ENCODE data around the gene CNTROB.

Gene CNTROB

GRCh38 chr17:7929158-7930023, 2.6 kb upstream of the CNTROB start, which contains the start of gene KCNAB3:
Gene KCNAB3, minus strand, starts transcription at chr17:7929856. Its CDS starts 421 bp downstream, at chr17:7929435.
- Histone ChIP-seq H3K9me3 (replicated peaks; ENCODE audit: low read length) (no peaks in the 10 kb centered on the region), H3K27me3 (ENCODE audit: control insufficient read depth, insufficient read depth, low read length) (no peaks in the 10 kb centered on the region), H3K9ac (ENCODE audit: low read depth, low read length) (peak within 1 kb of the TSS; percentile 32), H3K4me2 (ENCODE audit: low read length) (peak within 1 kb of the TSS; percentile 88), H3K36me3 (ENCODE audit: insufficient read depth, low read length) (peaks cover 2% of the 10 kb centered on the region), H3K4me1 (ENCODE audit: control insufficient read depth, insufficient read depth, low read length) (peaks cover 19% of the 10 kb centered on the region), H3K4me3 (ENCODE audit: low read length) (peak within 1 kb of the TSS; percentile 83)

DNA sequence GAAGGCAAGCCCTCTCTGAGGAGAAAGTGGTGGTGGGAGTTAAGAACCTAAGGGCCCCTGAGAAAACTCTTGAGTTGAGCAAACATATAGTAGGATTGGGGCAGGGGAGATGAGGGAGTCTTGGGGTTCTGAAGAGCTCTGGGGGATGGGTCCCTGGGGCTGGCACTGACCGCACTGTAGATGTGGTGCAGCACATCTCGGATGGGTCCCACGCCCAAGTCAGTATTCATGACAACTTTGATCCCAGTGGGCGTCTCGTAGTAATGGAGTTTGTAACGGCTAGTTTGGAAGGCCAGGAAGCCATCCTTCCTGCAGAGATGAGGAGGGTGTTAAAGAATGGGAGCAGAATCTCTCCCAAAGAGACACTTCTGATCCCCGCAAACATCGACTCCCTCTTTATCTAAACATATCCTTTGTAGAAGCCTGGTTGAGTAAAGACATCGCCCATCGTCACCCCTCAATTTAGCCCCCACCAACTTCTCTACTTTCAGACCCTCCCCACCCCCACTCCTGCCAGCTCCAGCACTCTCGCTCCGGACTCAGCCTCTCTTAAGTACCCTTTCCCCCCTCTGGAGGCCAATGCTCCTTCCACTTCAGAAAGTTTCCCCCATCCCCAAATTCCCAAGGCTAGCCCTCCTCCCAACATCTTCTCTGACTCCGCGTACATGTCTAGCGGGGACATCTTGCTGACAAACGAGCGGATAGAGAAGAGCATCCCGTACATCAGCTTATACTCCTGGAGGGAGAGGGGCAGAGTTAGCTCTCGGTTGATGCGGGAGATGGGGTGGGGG, 970 bp upstream of the CNTROB start:
- Histone ChIP-seq H3K4me1 (ENCODE audit: control insufficient read depth, insufficient read depth, low read length) (peaks cover 21% of the 10 kb centered on the region), H3K9me3 (replicated peaks; ENCODE audit: low read length) (no peaks in the 10 kb centered on the region), H3K27me3 (ENCODE audit: control insufficient read depth, insufficient read depth, low read length) (no peaks in the 10 kb centered on the region), H3K36me3 (ENCODE audit: insufficient read depth, low read length) (peaks cover 17% of the 10 kb centered on the region), H3K4me3 (ENCODE audit: low read length) (peak overlapping the region; percentile 83), H3K4me2 (ENCODE audit: low read length) (peak overlapping the region; percentile 88), H3K9ac (ENCODE audit: low read depth, low read length) (peak overlapping the region; percentile 82)

- peaks cover 29% of the 10 kb centered on the region for H3K36me3 ChIP-seq (ENCODE audit: insufficient read depth, low read length)
These were observed 481 bp downstream of the CNTROB start for GRCh38 chr17:7932483-7932891.

DNA sequence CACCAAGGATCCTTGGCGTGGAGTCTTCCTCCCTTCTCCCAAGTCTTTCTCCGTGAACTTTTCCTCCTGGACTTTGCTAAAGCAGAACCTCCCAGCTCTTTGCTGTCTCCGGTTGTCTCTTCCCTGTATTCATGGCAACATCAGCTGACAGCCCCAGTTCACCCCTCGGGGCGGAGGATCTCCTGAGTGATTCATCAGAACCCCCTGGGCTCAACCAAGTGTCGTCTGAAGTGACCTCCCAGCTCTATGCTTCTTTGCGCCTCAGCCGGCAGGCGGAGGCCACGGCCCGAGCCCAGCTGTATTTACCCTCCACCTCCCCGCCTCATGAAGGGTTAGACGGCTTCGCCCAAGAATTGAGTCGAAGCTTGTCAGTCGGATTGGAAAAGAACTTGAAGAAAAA, 943 bp downstream of the CNTROB start:
- no peaks in the 10 kb centered on the region for H3K9me3 ChIP-seq (replicated peaks; ENCODE audit: low read length)
- no peaks in the 10 kb centered on the region for H3K27me3 ChIP-seq (ENCODE audit: control insufficient read depth, insufficient read depth, low read length)
- peaks cover 21% of the 10 kb centered on the region for H3K4me1 ChIP-seq (ENCODE audit: control insufficient read depth, insufficient read depth, low read length)
- H3K36me3 ChIP-seq (ENCODE audit: insufficient read depth, low read length), result peaks cover 29% of the 10 kb centered on the region
- H3K4me2 ChIP-seq (ENCODE audit: low read length), result peak overlapping the region; percentile 92
- peak overlapping the region; percentile 83 for H3K4me3 ChIP-seq (ENCODE audit: low read length)
- peak overlapping the region; percentile 89 for H3K9ac ChIP-seq (ENCODE audit: low read depth, low read length)

More at GRCh38 chr17:7932483-7932891, 481 bp downstream of the CNTROB start:
- Histone ChIP-seq H3K4me3 (ENCODE audit: low read length) (peak overlapping the region; percentile 83), H3K9ac (ENCODE audit: low read depth, low read length) (peak overlapping the region; percentile 89), H3K4me2 (ENCODE audit: low read length) (peak overlapping the region; percentile 92), H3K4me1 (ENCODE audit: control insufficient read depth, insufficient read depth, low read length) (peaks cover 21% of the 10 kb centered on the region), H3K27me3 (ENCODE audit: control insufficient read depth, insufficient read depth, low read length) (no peaks in the 10 kb centered on the region), H3K9me3 (replicated peaks; ENCODE audit: low read length) (no peaks in the 10 kb centered on the region)

GRCh38 chr17:7935859-7936258, 3.9 kb downstream of the CNTROB start:
- Histone ChIP-seq H3K4me1 (ENCODE audit: control insufficient read depth, insufficient read depth, low read length) (peaks cover 17% of the 10 kb centered on the region), H3K36me3 (ENCODE audit: insufficient read depth, low read length) (peaks cover 51% of the 10 kb centered on the region), H3K27me3 (ENCODE audit: control insufficient read depth, insufficient read depth, low read length) (no peaks in the 10 kb centered on the region), H3K4me3 (ENCODE audit: low read length) (no peak overlapping the region), H3K9me3 (replicated peaks; ENCODE audit: low read length) (no peaks in the 10 kb centered on the region), H3K9ac (ENCODE audit: low read depth, low read length) (no peak overlapping the region), H3K4me2 (ENCODE audit: low read length) (no peak overlapping the region)

DNA sequence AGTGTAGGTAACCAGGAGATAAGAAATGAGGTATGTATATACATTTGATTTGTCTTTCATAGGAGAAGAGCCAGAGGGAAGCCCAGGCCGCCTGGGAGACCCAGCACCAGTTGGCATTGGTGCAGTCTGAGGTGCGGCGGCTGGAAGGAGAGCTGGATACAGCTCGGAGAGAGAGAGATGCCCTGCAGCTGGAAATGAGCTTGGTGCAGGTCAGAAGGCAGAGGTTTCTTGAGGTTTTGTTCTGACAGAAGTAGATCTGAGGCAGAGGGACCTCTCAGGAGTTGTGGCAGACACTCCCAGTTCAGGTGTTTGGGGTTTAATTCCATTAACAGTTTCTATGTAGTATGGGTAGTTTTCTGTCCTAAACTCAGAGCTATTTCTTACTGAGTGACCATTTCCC, 8.0 kb downstream of the CNTROB start:
- no peaks in the 10 kb centered on the region for H3K9me3 ChIP-seq (replicated peaks; ENCODE audit: low read length)
- H3K36me3 ChIP-seq (ENCODE audit: insufficient read depth, low read length), result peaks cover 71% of the 10 kb centered on the region
- H3K9ac ChIP-seq (ENCODE audit: low read depth, low read length), result no peak overlapping the region
- H3K27me3 ChIP-seq (ENCODE audit: control insufficient read depth, insufficient read depth, low read length), result no peaks in the 10 kb centered on the region
- H3K4me3 ChIP-seq (ENCODE audit: low read length), result no peak overlapping the region
- no peaks in the 10 kb centered on the region for H3K4me1 ChIP-seq (ENCODE audit: control insufficient read depth, insufficient read depth, low read length)
- no peak overlapping the region for H3K4me2 ChIP-seq (ENCODE audit: low read length)

DNA sequence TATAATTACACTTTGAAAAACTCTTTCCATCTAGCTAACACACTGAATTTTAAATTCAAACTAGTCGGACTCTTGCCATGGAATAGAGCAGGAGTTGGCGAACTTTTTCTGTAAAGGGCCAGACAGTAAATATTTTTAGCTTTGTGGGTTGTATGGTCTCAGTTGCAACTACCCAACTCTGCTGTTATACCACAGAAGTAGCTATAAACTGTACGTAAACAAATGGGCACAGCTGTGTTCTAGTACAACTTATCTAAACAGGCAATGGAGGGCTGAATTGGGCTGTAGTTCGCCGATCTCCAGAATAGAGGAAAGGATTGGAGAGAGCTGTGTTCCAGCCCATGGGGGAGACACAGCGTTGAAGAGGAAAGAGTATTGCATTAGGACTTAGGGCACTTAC, 8.7 kb downstream of the CNTROB start:
- Histone ChIP-seq H3K9me3 (replicated peaks; ENCODE audit: low read length) (no peaks in the 10 kb centered on the region), H3K27me3 (ENCODE audit: control insufficient read depth, insufficient read depth, low read length) (no peaks in the 10 kb centered on the region), H3K36me3 (ENCODE audit: insufficient read depth, low read length) (peaks cover 70% of the 10 kb centered on the region), H3K4me3 (ENCODE audit: low read length) (no peak overlapping the region), H3K9ac (ENCODE audit: low read depth, low read length) (no peak overlapping the region), H3K4me2 (ENCODE audit: low read length) (no peak overlapping the region), H3K4me1 (ENCODE audit: control insufficient read depth, insufficient read depth, low read length) (no peaks in the 10 kb centered on the region)

GRCh38 chr17:7943291-7943690, 11.3 kb downstream of the CNTROB start:
- Histone ChIP-seq H3K36me3 (ENCODE audit: insufficient read depth, low read length) (peaks cover 71% of the 10 kb centered on the region), H3K9ac (ENCODE audit: low read depth, low read length) (no peak overlapping the region), H3K4me1 (ENCODE audit: control insufficient read depth, insufficient read depth, low read length) (no peaks in the 10 kb centered on the region)

DNA sequence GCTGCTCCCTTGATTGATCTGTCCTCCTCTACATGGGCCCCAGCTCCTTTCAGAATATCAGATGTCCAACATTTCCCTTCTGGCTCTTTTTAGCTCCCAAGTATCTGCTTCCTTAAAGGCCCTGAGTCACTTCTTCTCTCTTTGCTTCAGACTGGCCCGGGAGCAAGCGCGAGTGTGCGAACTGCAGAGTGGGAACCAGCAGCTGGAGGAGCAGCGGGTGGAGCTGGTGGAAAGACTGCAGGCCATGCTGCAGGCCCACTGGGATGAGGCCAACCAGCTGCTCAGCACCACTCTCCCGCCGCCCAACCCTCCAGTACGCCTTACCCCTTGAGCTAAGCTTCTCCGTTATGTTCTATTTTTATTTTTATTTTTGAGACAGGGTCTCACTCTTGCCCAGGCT, 12.3 kb downstream of the CNTROB start:
- Histone ChIP-seq H3K4me1 (ENCODE audit: control insufficient read depth, insufficient read depth, low read length) (no peaks in the 10 kb centered on the region), H3K36me3 (ENCODE audit: insufficient read depth, low read length) (peaks cover 77% of the 10 kb centered on the region), H3K9ac (ENCODE audit: low read depth, low read length) (no peak overlapping the region), H3K4me2 (ENCODE audit: low read length) (no peak overlapping the region), H3K4me3 (ENCODE audit: low read length) (no peak overlapping the region), H3K27me3 (ENCODE audit: control insufficient read depth, insufficient read depth, low read length) (no peaks in the 10 kb centered on the region), H3K9me3 (replicated peaks; ENCODE audit: low read length) (no peaks in the 10 kb centered on the region)

More at GRCh38 chr17:7943291-7943690, 11.3 kb downstream of the CNTROB start:
- Histone ChIP-seq H3K4me3 (ENCODE audit: low read length) (no peak overlapping the region), H3K27me3 (ENCODE audit: control insufficient read depth, insufficient read depth, low read length) (no peaks in the 10 kb centered on the region), H3K4me2 (ENCODE audit: low read length) (no peak overlapping the region), H3K9me3 (replicated peaks; ENCODE audit: low read length) (no peaks in the 10 kb centered on the region)

- Histone ChIP-seq H3K4me3 (ENCODE audit: low read length) (no peak overlapping the region), H3K27me3 (ENCODE audit: control insufficient read depth, insufficient read depth, low read length) (no peaks in the 10 kb centered on the region), H3K9me3 (replicated peaks; ENCODE audit: low read length) (no peaks in the 10 kb centered on the region), H3K9ac (ENCODE audit: low read depth, low read length) (no peak overlapping the region), H3K4me1 (ENCODE audit: control insufficient read depth, insufficient read depth, low read length) (no peaks in the 10 kb centered on the region), H3K4me2 (ENCODE audit: low read length) (no peak overlapping the region), H3K36me3 (ENCODE audit: insufficient read depth, low read length) (peaks cover 73% of the 10 kb centered on the region)
These were observed 13.6 kb downstream of the CNTROB start for GRCh38 chr17:7945651-7946050.

DNA sequence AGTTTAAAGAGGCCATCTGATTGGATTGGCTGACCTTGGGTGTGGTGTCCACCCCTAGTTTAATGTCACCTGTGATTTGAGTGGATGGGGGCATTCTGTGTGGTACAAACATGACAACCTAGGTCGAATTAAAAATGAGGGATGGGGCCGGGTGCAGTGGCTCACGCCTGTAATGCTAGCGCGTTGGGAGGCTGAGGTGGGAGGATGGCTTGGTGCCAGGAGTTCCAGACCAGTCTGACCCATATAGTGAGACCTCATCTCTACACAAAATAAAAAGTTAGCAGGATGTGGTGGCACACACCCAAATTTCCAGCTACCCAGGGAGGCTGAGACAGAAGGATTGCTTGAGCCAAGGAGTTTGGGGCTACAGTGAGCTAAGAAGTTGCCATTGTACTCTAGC, 14.4 kb downstream of the CNTROB start:
- no peaks in the 10 kb centered on the region for H3K4me1 ChIP-seq (ENCODE audit: control insufficient read depth, insufficient read depth, low read length)
- no peak overlapping the region for H3K4me3 ChIP-seq (ENCODE audit: low read length)
- no peaks in the 10 kb centered on the region for H3K27me3 ChIP-seq (ENCODE audit: control insufficient read depth, insufficient read depth, low read length)
- H3K9ac ChIP-seq (ENCODE audit: low read depth, low read length), result no peak overlapping the region
- no peaks in the 10 kb centered on the region for H3K9me3 ChIP-seq (replicated peaks; ENCODE audit: low read length)
- H3K4me2 ChIP-seq (ENCODE audit: low read length), result no peak overlapping the region
- H3K36me3 ChIP-seq (ENCODE audit: insufficient read depth, low read length), result peaks cover 66% of the 10 kb centered on the region
